Stimulated activated CD8-positive, alpha-beta memory T cell treated with anti-CD3 and anti-CD28 coated beads, Interleukin-7, amount 100 ng/mL, for 48 hours (primary cell): ENCODE results near the gene BRICD5.

ENCODE experiments used
- DNase-seq, 2 donors: peaks; one replicate each; pipeline ENCODE4 v3.0.0-alpha.2; 2020; ENCODE audit warnings: low read depth in 1 of 2; ENCODE audit errors: extremely low read depth in 1 of 2

The BRICD5 gene

DNA sequence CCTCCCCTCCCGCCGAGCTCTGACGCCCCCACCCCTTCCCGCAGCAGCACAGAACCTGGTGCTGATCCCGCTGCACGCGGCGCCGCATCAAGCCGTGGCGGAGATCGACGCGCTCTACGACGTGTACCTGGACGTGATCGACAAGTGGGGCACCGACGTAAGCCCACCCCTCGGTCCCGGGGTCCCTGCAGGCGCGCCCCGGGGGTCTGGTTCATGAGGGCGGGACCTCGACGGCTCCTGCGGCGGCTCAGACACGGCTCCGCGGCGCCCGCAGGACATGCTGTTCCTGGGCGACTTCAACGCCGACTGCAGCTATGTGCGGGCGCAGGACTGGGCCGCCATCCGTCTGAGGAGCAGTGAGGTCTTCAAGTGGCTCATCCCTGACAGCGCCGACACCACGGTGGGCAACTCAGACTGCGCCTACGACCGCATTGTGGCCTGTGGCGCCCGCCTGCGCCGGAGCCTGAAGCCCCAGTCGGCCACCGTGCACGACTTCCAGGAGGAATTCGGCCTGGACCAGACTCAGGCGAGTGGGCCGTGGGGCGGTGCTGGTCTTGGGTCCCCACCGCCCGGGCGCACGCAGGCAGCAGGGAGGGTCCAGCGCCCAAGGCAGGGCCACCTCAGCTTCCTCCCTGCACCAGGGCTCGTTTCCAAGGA is 27.0 kb upstream of the BRICD5 start:
- no peak for DNase-seq

- DNase-seq = no peak
Measured at GRCh38 chr16:2237102-2237482, 26.4 kb upstream of the BRICD5 start.

- no peak for DNase-seq
Measured at GRCh38 chr16:2236337-2237101, 25.9 kb upstream of the BRICD5 start, which contains the start of gene DNASE1L2. TSS of gene DNASE1L2 (plus strand) at chr16:2236444. CDS start at chr16:2236817, 373 bp downstream.

DNA sequence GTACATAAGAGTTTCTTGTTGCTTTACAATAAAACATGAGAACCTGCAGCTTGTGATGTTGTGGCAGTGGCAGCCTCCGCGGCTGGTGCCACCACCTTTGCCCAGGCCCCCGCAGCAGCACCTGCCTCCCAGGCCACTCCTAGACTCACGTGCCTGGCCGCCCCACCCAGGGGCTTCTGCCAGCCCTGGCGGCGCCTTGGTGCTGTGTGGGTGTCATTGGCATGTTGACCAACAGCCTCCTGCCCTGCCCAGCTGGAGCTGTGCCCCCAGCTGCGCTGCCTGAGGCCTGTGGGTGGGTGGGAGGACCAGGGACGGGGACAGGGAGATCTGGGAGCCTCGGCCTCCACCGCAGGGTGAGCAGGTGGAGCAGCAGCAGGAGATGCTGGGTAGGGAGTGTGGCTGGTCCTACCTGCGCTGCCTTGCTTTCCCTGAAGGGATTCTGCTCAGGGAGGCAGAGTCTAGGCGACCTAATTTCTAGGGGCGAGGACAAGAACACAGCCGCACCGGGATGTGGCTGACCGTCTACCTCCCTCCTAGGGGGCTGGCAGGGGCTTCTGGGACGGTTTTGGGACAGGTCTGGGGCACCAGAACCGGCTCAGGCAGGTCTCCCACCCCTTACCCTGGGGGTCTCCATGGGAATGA is 25.2 kb upstream of the BRICD5 start:
- DNase-seq = no peak

- DNase-seq = no peak
Measured at GRCh38 chr16:2235234-2235651, 24.6 kb upstream of the BRICD5 start.

GRCh38 chr16:2234813-2235170 is 24.1 kb upstream of the BRICD5 start:
- DNase-seq = no peak

DNA sequence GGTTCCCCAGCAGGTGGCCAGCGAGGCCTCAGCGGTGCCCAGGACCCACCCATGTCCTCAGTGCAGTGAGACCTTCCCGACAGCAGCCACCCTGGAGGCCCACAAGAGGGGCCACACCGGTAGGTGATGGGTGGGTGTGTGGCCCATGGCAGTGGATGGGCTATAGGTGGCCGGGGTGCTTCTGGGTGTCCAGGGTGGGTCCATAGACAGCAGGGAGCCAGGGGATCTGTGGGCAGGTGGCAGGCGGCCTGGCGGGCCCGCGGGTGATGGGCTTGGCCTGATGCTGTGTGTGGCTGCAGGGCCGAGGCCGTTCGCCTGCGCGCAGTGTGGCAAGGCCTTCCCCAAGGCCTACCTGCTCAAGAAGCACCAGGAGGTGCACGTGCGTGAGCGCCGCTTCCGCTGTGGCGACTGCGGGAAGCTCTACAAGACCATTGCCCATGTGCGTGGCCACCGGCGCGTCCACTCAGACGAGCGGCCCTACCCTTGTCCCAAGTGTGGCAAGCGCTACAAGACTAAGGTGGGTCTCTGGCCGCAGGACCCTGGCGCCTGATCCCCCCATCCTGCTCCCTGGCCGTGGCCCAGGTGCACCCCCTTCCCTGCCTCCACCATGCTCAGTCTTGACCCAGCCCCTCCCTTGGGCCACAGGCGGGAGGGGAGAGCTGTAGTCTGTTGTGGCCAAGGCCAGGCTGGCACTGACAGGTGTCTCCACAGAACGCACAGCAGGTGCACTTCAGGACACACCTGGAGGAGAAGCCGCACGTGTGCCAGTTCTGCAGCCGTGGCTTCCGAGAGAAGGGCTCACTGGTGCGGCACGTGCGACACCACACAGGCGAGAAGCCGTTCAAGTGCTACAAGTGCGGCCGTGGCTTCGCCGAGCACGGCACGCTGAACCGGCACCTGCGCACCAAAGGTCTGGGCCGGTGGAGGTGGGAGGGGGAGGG is 23.5 kb upstream of the BRICD5 start:
- no peak for DNase-seq

DNA sequence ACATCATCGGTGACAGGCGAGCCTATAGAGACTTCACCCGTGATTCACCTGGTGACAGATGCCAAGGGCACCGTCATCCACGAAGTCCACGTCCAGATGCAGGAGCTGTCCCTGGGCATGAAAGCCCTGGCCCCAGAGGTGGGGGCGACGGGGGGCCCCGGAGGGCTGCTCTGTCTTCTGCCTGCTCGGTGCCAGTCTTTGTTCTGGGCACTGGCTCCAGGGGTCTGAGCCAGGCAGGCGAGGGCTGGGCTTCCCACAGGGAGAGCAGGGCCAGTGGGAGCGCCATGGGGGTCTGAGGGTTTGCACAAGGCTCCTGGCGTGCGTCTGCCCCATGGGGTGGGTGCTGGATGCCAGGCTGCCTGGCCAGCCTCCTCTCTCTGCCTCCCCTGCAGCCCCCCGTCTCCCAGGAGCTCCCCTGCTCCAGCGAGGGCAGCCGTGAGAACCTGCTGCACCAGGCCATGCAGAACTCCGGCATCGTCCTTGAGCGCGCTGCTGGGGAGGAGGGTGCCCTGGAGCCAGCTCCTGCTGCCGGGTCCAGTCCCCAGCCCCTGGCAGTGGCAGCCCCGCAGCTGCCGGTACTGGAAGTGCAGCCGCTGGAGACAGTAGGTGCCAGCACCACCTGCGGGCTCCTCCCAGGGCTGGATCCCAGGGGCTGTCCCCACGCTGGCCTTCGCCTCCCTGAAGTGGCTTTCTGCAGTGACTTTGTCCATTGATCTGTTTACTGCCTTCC is 22.5 kb upstream of the BRICD5 start:
- no peak for DNase-seq

- no peak for DNase-seq
Measured at GRCh38 chr16:2232094-2232990, 21.7 kb upstream of the BRICD5 start.

GRCh38 chr16:2231016-2231931 is 20.6 kb upstream of the BRICD5 start:
- no peak for DNase-seq

- DNase-seq = no peak
Measured at GRCh38 chr16:2230376-2230775, 19.7 kb upstream of the BRICD5 start.

GRCh38 chr16:2229632-2230250 is 19.1 kb upstream of the BRICD5 start:
- no peak for DNase-seq

GRCh38 chr16:2229091-2229490 is 18.4 kb upstream of the BRICD5 start:
- no peak for DNase-seq

- no peak for DNase-seq
Measured at GRCh38 chr16:2228161-2228824, 17.6 kb upstream of the BRICD5 start.

GRCh38 chr16:2226918-2227317 is 16.3 kb upstream of the BRICD5 start:
- DNase-seq = no peak

DNA sequence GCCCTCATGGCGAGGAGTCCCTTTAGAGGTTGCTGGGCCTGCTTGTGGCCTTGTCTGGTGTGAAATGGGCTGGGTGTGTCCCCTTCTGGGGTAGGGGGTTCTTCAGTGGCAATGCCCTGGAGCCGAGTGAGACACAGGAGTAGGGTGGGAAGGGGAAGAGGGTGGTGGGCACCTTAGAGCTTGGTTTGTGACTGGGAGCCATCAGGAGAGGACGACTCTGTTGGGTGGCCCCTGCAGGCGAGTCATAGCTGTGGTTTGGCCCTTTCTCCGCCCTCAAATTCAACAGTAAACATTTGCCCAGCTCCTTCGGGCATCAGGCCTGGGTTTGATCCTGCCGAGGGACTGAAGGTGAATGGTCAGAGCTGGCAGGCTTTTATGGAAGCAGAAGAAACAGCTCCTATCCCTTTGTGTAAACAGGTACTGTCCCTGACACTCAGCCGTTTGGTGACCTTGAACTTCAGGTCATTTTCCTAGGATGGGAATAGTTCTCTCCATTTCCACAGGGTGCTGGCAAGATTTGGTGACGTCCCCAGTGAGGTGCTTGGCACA is 15.7 kb upstream of the BRICD5 start:
- DNase-seq = no peak

DNA sequence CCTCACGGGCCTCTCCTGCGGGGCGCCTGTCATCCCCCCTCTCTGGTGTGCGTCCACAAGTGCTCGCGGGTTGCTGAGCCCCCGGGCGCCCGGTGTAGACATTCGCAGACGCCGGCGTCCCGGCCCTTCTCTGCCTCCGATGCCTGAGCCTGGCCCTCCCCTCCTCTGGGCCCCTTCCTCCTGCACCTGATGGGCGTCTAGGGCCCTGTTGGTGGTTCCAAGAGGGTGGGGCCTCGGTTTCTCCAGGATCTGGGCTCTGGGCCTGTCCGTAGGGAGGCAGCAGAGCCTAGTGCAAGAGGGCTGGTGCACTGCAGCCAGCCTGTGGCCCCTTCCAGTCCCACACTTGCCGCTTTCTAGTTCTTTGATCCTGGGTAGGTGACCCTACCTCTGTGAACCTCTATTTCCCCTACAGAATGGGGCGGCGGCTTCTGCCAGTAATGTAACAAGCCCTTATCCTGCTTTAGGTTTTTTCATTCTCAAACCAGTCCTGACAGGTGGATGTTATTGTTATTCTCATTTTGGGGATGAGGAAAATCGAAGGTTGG is 13.4 kb upstream of the BRICD5 start:
- no peak for DNase-seq
